Testis (tissue), 2 donors: ENCODE data around the gene TMPRSS15.

Source experiments
- POLR2A ChIP-seq: fragments of 450-650 bp; IDR thresholded peaks from one replicate; pipeline ENCODE4 v1.6.1; 2017; ENCODE audit warnings: antibody characterized with exemption, mild to moderate bottlenecking, moderate library complexity
- TF ChIP-seq, protein P1 (sequence below), 3 experiments: fragments of 450-650 bp in 2 of 3; fragments of 200-600 bp in 1 of 3; sonication (generic) in 1 of 3; IDR thresholded peaks; one replicate each; pipeline ENCODE4 v1.5.1; 2016 to 2019; ENCODE audit warnings: antibody characterized with exemption in 3 of 3, mild to moderate bottlenecking in 2 of 3, moderate library complexity in 1 of 3

DNA sequence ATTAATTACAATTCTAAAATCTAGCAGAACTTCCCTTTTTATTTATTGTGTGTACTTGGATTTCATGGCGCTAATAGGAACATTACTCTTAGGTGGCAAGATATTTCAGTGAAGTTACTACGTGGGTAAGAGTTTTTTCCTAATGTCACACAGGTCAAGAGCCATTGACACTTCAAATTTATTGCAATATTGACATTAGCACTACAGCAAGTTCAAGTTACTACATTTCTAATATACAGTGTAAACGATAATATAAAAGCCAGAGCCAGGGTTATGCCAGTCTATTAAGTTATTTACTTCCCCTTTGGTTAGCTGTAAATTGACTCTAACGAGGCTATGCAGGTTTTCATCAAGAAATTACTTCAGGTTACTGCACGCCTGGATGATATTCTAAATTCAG, 129.2 kb downstream of the TMPRSS15 start:
- TF ChIP-seq, protein P1, sequence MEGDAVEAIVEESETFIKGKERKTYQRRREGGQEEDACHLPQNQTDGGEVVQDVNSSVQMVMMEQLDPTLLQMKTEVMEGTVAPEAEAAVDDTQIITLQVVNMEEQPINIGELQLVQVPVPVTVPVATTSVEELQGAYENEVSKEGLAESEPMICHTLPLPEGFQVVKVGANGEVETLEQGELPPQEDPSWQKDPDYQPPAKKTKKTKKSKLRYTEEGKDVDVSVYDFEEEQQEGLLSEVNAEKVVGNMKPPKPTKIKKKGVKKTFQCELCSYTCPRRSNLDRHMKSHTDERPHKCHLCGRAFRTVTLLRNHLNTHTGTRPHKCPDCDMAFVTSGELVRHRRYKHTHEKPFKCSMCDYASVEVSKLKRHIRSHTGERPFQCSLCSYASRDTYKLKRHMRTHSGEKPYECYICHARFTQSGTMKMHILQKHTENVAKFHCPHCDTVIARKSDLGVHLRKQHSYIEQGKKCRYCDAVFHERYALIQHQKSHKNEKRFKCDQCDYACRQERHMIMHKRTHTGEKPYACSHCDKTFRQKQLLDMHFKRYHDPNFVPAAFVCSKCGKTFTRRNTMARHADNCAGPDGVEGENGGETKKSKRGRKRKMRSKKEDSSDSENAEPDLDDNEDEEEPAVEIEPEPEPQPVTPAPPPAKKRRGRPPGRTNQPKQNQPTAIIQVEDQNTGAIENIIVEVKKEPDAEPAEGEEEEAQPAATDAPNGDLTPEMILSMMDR (IDR thresholded peaks at IDR 0.05) = no peak
- no peak for TF ChIP-seq POLR2A
